Measurements from ENCODE around the gene ZHX3. TPM values are rescaled to one million over a fixed set of nuclear protein-coding genes. Genes with fewer than 3 reads are reported as not detected.
"Not testable (repeated sequence)": the region's sequence is repeated elsewhere in the genome, so short reads cannot be mapped to it uniquely, and the experiment has no call there.

Gene ZHX3
- polyA plus RNA-seq, 4 donors: 19.8 to 28.1 (median 21.9) TPM

DNA sequence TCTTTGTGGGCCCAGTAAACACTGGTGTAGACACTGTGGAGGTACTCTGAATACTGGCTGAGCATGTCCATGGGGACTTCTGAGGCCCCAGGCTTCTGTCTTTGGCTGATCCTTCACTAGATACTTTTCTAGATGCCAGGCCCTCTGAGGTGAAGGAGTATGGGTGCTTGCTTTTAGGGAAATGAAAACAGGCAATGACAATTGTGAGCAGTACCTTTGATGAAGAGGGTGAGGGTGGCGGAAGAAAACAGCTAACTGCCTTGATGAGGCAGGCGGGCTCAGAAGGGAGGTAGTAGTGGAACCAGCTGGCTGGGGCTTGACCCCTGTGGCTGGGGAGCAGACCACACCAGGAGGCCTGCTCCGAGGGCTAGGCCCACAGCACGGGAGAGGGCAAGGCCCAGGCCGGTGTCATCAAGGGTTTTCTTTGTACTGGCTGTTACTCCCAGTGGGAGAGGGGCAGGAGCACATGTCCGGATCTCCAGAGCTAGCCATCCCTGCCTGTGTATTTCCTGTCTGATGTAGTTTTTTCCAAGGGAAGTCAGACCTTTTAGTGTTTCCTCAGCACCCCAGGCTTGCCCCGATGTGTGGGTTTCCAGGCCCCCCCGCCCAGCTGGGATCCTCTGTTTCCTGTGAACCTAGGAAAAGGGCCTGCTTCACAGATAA, 176.2 kb downstream of the ZHX3 start:
- DNase-seq (ENCODE audit: low read depth in 4 of 4, low spot score in 2 of 4): no peak

GRCh38 chr20:41140226-41141133, 177.1 kb downstream of the ZHX3 start:
- no peak for DNase-seq (ENCODE audit: low read depth in 4 of 4, low spot score in 2 of 4)

GRCh38 chr20:41139227-41140093, 178.1 kb downstream of the ZHX3 start:
- DNase-seq (ENCODE audit: low read depth in 4 of 4, low spot score in 2 of 4): no peak

DNA sequence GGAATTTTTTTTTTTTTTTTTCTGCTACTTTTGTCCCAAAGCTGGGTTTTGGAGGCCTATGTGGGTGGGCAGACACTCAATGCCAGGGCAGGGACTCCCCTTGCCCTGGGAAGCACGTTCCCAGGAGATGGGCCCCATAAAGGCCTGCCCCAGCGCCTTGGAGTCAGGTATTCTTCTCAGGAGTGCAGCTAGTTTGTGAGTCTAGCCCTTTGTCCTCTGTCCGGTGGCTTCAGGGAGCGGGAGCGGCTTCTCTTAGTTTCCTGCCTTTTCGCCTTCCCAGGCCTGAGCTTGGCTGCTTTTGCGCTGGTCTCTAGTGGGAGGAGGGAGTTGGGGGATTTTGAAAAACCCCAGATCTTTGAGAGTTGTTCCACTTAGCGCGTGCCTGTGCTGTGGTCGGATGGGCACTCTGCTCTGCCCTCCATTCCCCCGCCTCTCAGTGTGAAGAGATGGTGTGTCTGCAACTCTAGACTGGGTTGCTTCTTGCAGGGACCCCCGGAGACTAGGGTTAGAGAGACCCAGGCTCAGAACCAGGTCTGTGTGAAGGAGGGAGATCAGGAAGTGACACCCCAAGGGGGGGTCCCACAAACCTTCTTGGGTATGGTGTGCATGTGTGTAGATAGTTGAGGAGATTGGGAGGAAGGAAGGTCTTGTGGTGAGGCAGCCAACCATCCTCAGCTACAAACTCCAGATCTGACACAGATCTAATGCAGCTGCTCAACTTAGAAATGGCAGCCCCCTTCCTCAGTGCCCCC, 178.9 kb downstream of the ZHX3 start:
- peak in 1 of 4 donors; percentile 27 for DNase-seq (ENCODE audit: low read depth in 4 of 4, low spot score in 2 of 4)

DNA sequence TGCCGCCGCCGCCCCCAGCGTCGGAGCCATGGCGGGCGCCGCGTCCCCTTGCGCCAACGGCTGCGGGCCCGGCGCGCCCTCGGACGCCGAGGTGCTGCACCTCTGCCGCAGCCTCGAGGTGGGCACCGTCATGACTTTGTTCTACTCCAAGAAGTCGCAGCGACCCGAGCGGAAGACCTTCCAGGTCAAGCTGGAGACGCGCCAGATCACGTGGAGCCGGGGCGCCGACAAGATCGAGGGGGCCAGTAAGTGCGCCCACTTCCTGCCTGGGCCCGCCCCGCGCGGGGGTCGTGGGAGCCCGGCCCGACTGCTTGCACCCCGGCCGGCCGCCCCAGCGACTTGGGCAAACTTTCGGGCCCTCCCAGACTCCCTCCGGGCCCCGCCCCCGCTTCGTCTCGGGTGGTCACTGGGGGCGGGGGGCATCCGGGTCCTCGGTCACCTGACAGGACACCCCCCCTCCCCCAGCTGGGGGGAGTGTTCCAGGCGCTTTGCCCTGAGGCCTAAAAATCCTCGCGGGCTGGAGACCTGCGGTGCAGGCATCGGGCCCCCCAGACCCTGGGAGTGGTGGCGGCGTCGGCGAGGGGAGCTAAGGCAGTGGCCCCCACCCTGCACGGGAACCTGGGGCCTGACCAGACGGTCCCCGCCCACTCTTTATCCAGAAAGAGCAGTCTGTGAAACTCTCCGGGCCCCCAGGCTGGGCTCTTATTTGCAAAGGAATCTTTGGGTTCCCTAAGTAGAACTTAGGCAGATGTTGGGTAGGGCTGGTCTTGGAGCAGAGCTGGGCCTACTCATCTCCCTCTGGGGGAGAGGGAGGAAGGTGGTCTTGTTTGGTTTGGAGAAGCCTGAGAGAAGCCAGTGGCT, 179.7 kb downstream of the ZHX3 start:
- peak; percentile 50 to 73 (median 60) for DNase-seq (ENCODE audit: low read depth in 4 of 4, low spot score in 2 of 4)

DNA sequence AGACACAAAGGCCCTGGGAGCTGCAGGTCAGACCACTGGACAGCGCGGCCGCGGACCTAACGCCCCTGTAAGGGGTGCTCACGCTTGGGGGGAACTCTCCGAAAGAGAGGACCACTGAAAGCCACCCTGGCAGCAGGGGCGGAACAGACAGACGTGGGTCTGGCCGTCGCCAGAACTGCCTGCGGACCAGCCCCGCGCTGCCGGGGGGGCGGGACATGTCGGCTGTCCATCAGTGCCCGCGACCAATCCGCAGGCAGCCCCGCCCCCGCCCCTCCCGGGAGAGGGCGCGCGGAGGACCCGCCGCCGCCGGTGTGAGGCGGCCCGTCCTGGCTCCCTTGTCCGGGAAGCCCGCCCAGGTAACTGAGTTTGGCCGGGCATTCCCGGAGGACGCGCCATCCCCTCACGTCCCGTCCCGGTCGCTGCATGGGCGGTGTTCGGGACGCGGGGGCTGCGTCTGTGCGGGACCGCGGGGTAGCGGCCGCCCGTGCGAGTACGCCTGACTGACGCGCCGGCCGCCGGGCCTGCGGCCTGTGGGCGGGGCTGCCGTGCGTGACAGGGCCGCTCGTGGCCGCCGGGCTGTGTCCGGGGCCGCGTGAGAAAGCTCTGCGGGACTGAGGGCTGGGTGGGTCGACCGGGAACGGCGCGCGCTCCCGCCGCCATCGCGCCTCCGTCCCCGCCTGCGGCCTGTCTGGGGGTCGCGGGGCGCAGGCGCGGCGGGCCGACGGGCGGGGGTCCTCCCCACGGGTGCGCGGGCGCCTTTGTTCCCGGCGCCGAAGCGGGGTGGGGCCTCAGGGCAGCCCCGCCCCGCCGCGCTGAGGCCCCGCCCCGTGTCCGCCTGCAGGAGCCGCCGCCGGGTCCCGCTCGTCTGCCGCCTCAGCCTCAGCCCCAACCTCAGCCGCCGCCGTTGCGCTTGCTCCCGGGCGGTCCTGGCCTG, 180.6 kb downstream of the ZHX3 start, which contains the start of gene PLCG1:
TSS of gene PLCG1 (plus strand) at position 864 of the 934 bp plus-strand sequence. CDS start 99 bp downstream, outside the sequence.
- peak; percentile 45 to 84 (median 78) for DNase-seq (ENCODE audit: low read depth in 4 of 4, low spot score in 2 of 4)

DNA sequence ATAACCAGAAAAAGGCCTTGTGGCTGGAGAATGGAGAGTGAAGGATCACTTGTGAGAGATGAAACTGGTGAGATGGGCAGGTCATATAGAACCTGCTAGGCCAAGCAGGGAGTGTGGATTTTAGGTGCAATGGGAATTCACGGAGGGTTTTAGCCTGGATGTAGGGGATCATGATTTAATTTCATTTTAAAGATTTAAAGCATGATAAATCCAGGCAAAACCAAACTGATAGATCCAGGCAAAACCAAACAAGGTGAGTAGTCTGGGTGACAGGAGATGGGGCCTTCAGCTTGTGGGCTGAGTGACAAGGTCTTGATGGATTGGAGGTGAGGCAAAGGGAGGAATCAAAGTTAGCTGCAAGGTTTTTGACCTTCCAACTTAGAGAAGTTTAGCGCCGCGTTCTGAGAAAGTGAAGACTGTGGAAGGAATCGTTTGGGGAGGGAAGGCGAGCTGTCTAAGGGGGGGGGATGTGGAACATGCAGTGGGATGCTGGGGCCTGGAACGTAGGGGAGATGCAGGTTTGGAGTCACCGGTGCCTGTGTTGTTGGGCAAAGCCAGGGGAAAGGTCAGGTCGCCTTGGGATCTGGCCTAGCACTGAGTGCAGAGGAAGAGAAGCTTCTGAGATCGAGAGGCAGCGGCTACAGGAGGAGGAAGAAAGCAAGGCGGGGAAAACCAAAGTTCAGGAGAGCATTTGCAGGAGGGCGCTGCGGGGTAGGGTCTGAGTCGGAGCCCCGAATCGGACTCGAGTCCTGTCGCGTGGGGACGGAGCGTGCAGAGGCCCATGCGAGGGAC, 181.4 kb downstream of the ZHX3 start:
- no peak for DNase-seq (ENCODE audit: low read depth in 4 of 4, low spot score in 2 of 4)

DNA sequence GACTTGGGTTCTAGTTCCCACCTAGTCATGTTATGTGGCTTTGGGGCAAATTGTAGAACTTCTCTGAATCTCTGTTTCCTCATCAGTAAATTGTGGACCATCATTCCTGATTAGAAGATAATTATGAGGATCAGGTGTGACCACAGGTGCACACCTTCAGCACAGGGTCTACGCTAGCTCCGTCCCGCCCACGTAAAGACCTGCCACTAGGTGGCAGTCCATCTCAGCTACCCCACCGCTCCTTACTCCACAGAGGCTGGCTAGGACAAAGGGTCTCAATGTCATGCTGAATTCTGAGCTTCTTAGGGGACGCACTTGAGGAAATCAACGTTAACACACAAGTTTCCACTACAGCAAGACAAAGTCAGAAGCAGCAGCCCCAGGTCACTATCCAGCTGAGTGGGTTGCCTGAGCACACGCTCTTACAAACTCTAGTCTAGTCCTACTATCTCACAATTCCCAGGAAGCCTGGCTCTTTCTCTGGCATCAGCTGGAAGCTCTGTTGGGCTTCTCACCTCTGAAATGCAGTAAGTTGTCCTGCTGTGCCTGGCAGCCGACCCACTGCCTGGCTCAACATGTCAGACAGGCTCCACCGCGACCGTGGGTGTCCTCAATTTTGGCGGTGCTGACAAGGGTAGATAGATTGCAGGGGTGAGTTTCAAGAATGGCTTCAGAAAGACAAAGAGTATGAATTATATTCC, 182.2 kb downstream of the ZHX3 start:
- DNase-seq (ENCODE audit: low read depth in 4 of 4, low spot score in 2 of 4): no peak

- no peak for DNase-seq (ENCODE audit: low read depth in 4 of 4, low spot score in 2 of 4)
Measured at GRCh38 chr20:41134362-41135186, 183.0 kb downstream of the ZHX3 start.

- no peak for DNase-seq (ENCODE audit: low read depth in 4 of 4, low spot score in 2 of 4)
Measured at GRCh38 chr20:41133709-41134361, 183.7 kb downstream of the ZHX3 start.

GRCh38 chr20:41132388-41132775, 185.1 kb downstream of the ZHX3 start:
- DNase-seq (ENCODE audit: low read depth in 4 of 4, low spot score in 2 of 4): not testable (repeated sequence)

DNA sequence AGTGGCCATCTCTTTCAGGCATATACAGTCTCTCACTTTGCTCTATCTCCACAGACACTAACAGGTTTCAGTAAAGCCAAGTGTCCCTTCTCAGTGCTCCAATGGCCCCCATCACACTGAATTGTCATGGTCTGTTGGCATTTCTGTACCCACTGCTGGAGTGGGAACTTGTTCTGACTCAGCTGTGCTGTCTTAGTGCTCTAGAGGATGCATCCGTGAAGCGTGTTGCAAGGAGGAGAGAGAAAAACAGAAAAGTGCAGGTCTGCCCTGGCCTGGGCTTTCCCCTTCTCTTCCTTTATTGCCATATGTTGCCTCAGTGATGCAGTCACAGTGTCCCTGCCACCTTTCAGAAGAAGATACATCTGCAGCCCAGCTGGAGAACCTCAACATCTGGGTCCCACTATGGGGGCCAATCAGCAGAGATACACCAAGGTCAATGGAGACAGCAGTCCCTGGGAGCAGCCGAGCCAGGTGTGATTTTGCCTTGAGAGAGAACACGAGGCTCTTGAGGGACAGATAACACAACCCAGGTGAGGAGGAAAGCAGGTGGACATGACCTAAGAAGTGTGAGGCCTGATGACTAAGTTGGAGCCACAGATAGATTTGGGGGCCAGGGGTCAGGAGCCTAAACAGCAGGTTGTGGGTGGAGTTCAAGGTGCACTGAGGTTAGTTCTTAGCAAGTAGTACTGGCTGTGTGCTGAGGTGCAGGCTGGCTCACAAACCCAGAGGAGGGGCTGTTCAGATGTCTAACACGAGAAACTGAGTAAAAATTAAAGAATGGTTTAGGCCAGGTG, 185.7 kb downstream of the ZHX3 start:
- no peak for DNase-seq (ENCODE audit: low read depth in 4 of 4, low spot score in 2 of 4)

Measured in left renal cortex interstitium (tissue), 4 donors.